B cell (primary cell): ENCODE measurements around the gene LEPROT.

Experiments
- EZH2 ChIP-seq: IDR thresholded peaks from 2 replicates; pipeline ENCODE4 v1.6.1; 2012; ENCODE audit warnings: borderline replicate concordance, low read depth, mild to moderate bottlenecking, moderate library complexity, low read length; ENCODE audit not compliant: insufficient read depth, poor library complexity, severe bottlenecking
- TF ChIP-seq, protein P1 (sequence below): fragments of 200-600 bp; IDR thresholded peaks from one replicate; pipeline ENCODE4 v1.8.0; 2022; ENCODE audit warnings: antibody characterized with exemption, mild to moderate bottlenecking

DNA sequence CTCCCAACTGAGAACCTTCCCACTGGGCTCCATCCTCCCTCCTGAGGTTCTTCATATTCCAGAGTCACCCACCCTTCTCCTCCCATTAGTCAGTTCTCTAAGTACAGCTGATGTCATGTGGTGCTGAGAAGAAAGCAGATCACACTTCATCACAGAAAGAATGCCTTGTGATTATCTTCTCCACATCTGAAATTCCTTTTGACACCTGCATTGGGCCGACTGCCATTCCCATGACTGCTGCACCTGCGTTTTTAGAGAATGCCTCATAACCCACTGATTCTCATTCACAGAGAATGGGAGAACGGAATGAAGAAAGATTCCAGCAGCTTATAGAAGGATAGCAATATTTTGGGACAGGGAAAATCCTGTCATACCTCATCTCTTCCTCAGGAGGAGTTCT, 14.3 kb downstream of the LEPROT start:
- TF ChIP-seq, protein P1, sequence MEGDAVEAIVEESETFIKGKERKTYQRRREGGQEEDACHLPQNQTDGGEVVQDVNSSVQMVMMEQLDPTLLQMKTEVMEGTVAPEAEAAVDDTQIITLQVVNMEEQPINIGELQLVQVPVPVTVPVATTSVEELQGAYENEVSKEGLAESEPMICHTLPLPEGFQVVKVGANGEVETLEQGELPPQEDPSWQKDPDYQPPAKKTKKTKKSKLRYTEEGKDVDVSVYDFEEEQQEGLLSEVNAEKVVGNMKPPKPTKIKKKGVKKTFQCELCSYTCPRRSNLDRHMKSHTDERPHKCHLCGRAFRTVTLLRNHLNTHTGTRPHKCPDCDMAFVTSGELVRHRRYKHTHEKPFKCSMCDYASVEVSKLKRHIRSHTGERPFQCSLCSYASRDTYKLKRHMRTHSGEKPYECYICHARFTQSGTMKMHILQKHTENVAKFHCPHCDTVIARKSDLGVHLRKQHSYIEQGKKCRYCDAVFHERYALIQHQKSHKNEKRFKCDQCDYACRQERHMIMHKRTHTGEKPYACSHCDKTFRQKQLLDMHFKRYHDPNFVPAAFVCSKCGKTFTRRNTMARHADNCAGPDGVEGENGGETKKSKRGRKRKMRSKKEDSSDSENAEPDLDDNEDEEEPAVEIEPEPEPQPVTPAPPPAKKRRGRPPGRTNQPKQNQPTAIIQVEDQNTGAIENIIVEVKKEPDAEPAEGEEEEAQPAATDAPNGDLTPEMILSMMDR: no peak
- TF ChIP-seq EZH2: no peak
